K562 (cell line): ENCODE results near the gene UBAP2. TPM values are rescaled to one million over a fixed set of nuclear protein-coding genes. Genes with fewer than 3 reads are reported as not detected.

Experiments
- ATAC-seq: fragments of 200-7000 bp; cut with Tn5 transposase; 3 replicates; pipeline ENCODE4 v1.9.1; 2020; ENCODE audit warnings: moderate library complexity
- BruUV-seq: library from RNA; stranded (reverse); fragments of 400-500 nt; replicated peaks from 2 replicates; lab custom pipeline; 2021; lab: Mats Ljungman, UMichigan
- CTCF ChIA-PET: fragments of 300-600 bp; formaldehyde crosslinking; extraction: SDS; loops from one replicate; lab custom pipeline; 2021; ENCODE audit warnings: low intra/inter-chr PET ratio; lab: Yijun Ruan, JAX
- POLR2A ChIA-PET: fragments of 300-600, 350-650 bp; sonication (Branson Sonifier 250); formaldehyde crosslinking; extraction: SDS; loops from one replicate; lab custom pipeline; 2021; ENCODE audit warnings: antibody characterized with exemption, inconsistent platforms; lab: Yijun Ruan, JAX
- DNase-seq, 4 experiments: peaks; one replicate each; pipeline versions ENCODE4 v3.0.0 to v3.0.0-alpha.2; 2011 to 2018; ENCODE audit warnings: low spot score in 3 of 4, mixed read lengths in 3 of 4; ENCODE audit errors: extremely low read depth in 1 of 4
- FAIRE-seq: peaks from 2 replicates; lab custom pipeline; 2011; peaks lifted over from hg19 to GRCh38; lab: Jason Lieb, UNC
- H2AFZ ChIP-seq: 2 replicates; pipeline ENCODE4 v1.6.0; 2011; ENCODE audit warnings: low read depth, low read length, control low read depth, inconsistent platforms
- H3K27ac ChIP-seq: fragments of 200-600 bp; 3 replicates; pipeline ENCODE4 v1.8.0; 2011; ENCODE audit warnings: low read depth, mild to moderate bottlenecking, control low read depth, inconsistent platforms, low read length, moderate library complexity, mixed read lengths; ENCODE audit errors: extremely low read depth
- H3K27me3 ChIP-seq, 2 experiments: fragments of 300-600 bp in 1 of 2; 2 replicates in 1 of 2; 3 replicates in 1 of 2; pipeline versions ENCODE4 v1.6.0 to v1.8.0; 2011; ENCODE audit warnings: inconsistent platforms in 2 of 2, low read length in 2 of 2, mild to moderate bottlenecking in 1 of 2, mixed read lengths in 1 of 2, moderate library complexity in 1 of 2; ENCODE audit not compliant: control insufficient read depth in 2 of 2, insufficient read depth in 2 of 2
- H3K36me3 ChIP-seq: fragments of 300-600 bp; 3 replicates; pipeline ENCODE4 v1.8.0; 2011; ENCODE audit warnings: mild to moderate bottlenecking, low read length, inconsistent platforms; ENCODE audit not compliant: control insufficient read depth, insufficient read depth
- H3K4me1 ChIP-seq, 2 experiments: fragments of 200-600 bp in 1 of 2; replicated peaks in 1 of 2; 2 replicates in 1 of 2; 3 replicates in 1 of 2; pipeline versions ENCODE4 v1.5.1 to v1.8.0; 2011; ENCODE audit warnings: inconsistent platforms in 2 of 2, low read length in 2 of 2, mild to moderate bottlenecking in 1 of 2, mixed read lengths in 1 of 2, moderate library complexity in 1 of 2; ENCODE audit not compliant: control insufficient read depth in 2 of 2, insufficient read depth in 2 of 2
- H3K4me2 ChIP-seq: 2 replicates; pipeline ENCODE4 v1.6.1; 2011; ENCODE audit warnings: low read length, control low read depth, inconsistent platforms, mixed read lengths; ENCODE audit not compliant: insufficient read depth
- H3K4me3 ChIP-seq: fragments of 200-600 bp; sonication (generic), shearing (Covaris generic); 2 replicates; pipeline ENCODE4 v1.5.1; 2016; ENCODE audit warnings: control low read depth, inconsistent platforms
- H3K79me2 ChIP-seq: fragments of 200-600 bp; 3 replicates; pipeline ENCODE4 v1.8.0; 2011; ENCODE audit warnings: low read length, inconsistent platforms; ENCODE audit not compliant: control insufficient read depth, insufficient read depth
- H3K9ac ChIP-seq, 2 experiments: 2 replicates each; pipeline versions ENCODE4 v1.6.0 to v1.6.1; 2011; ENCODE audit warnings: low read depth in 2 of 2, low read length in 2 of 2, control low read depth in 1 of 2, inconsistent platforms in 1 of 2, mild to moderate bottlenecking in 1 of 2, mixed read lengths in 1 of 2; ENCODE audit not compliant: insufficient read depth in 1 of 2
- H3K9me1 ChIP-seq: one replicate; pipeline ENCODE4 v1.6.0; 2011; ENCODE audit warnings: inconsistent platforms, mild to moderate bottlenecking, low read length, moderate library complexity; ENCODE audit not compliant: control insufficient read depth, insufficient read depth
- H3K9me3 ChIP-seq: replicated peaks from 2 replicates; pipeline ENCODE4 v1.5.1; 2011; ENCODE audit warnings: low read depth, low read length, inconsistent platforms; ENCODE audit not compliant: control insufficient read depth, insufficient read depth
- H4K20me1 ChIP-seq: replicated peaks from 2 replicates; pipeline ENCODE4 v1.6.1; 2011; ENCODE audit warnings: low read length, inconsistent platforms, mixed read lengths; ENCODE audit not compliant: control insufficient read depth, insufficient read depth
- CHAMP1 ChIP-seq: fragments of 450-650 bp; IDR thresholded peaks from 2 replicates; pipeline ENCODE4 v1.6.1; 2016; ENCODE audit warnings: mild to moderate bottlenecking
- CHCHD3 ChIP-seq: fragments of 250-450 bp; sonication (Bioruptor Pico); IDR thresholded peaks from 2 replicates; pipeline ENCODE4 v2.1.2; 2022; ENCODE audit warnings: mild to moderate bottlenecking
- CTBP1 ChIP-seq: fragments of 450-650 bp; IDR thresholded peaks from 2 replicates; pipeline ENCODE4 v1.6.1; 2016; ENCODE audit warnings: borderline replicate concordance
- ESRRB ChIP-seq: fragments of 250-450 bp; sonication (Bioruptor Pico); IDR thresholded peaks from 2 replicates; pipeline ENCODE4 v1.5.0; 2020; ENCODE audit warnings: mild to moderate bottlenecking, moderate library complexity, borderline replicate concordance
- GTF2E2 ChIP-seq: fragments of 200-800 bp; sonication (Bioruptor generic); IDR thresholded peaks from 2 replicates; pipeline ENCODE4 v1.6.1; 2016; ENCODE audit warnings: missing genetic modification characterization, missing compliant biosample characterization
- HDAC6 ChIP-seq: IDR thresholded peaks from 2 replicates; pipeline ENCODE4 v1.6.1; 2012; ENCODE audit warnings: low read depth, mild to moderate bottlenecking, control low read depth, inconsistent platforms, low read length, moderate library complexity
- ILK ChIP-seq: fragments of 450-650 bp; IDR thresholded peaks from 2 replicates; pipeline ENCODE4 v1.6.1; 2016; ENCODE audit warnings: missing genetic modification characterization, low read depth, mild to moderate bottlenecking, missing compliant biosample characterization, moderate library complexity, borderline replicate concordance
- MAFG ChIP-seq: fragments of 450-650 bp; conservative IDR thresholded peaks from 2 replicates; pipeline ENCODE4 v1.6.1; 2016; ENCODE audit warnings: missing genetic modification characterization, missing compliant biosample characterization
- PHTF2 ChIP-seq: fragments of 250-450 bp; sonication (Bioruptor Pico); IDR thresholded peaks from 2 replicates; pipeline ENCODE4 v1.5.0; 2021; ENCODE audit warnings: mild to moderate bottlenecking
- RBM17 ChIP-seq: fragments of 200-400 bp; formaldehyde crosslinking; IDR thresholded peaks from 2 replicates; pipeline ENCODE4 v1.6.1; 2017; ENCODE audit warnings: low read depth, mild to moderate bottlenecking, low read length, borderline replicate concordance
- TBL1XR1 ChIP-seq, 2 experiments: IDR thresholded peaks; 2 replicates each; pipeline ENCODE4 v1.6.1; 2012; ENCODE audit warnings: improper control_type of control experiment in 2 of 2, low read length in 2 of 2, mild to moderate bottlenecking in 1 of 2
- TCF7L2 ChIP-seq: fragments of 150-350 bp; IDR thresholded peaks from 2 replicates; pipeline ENCODE4 v1.6.1; 2016; ENCODE audit warnings: low read depth, mild to moderate bottlenecking, low read length, moderate library complexity
- ZFX ChIP-seq: sonication (generic); formaldehyde crosslinking; IDR thresholded peaks from 2 replicates; pipeline ENCODE4 v1.8.0; 2022; ENCODE audit warnings: mild to moderate bottlenecking, missing genetic modification reagents, moderate library complexity
- ZNF316 ChIP-seq: fragments of 450-650 bp; IDR thresholded peaks from 2 replicates; pipeline ENCODE4 v1.6.1; 2016
- ZNF766 ChIP-seq: fragments of 200-800 bp; sonication (Bioruptor generic); conservative IDR thresholded peaks from 2 replicates; pipeline ENCODE4 v1.6.1; 2016; ENCODE audit warnings: missing genetic modification characterization, missing compliant biosample characterization
- ZSCAN29 ChIP-seq: fragments of 450-650 bp; IDR thresholded peaks from 2 replicates; pipeline ENCODE4 v1.6.1; 2017
- WGBS: fragments of 100-300 bp; shearing (Covaris generic); methylation state at CpG from one replicate; pipeline ENCODE4 v1.1.6; 2016; ENCODE audit warnings: low coverage, mixed read lengths; ENCODE audit not compliant: insufficient coverage; ENCODE audit errors: missing lambda C conversion rate; 5-methylcytosine and 5-hydroxymethylcytosine counted together
- in situ Hi-C: fragments of 300-500 bp; cut with MboI; formaldehyde crosslinking; loops from 4 replicates; pipeline ENCODE4 v1.15.0; 2018; ENCODE audit warnings: inconsistent platforms, mixed read lengths
- intact Hi-C: fragments of 100-400 bp; cut with micrococcal nuclease; formaldehyde crosslinking; loops from 2 replicates; pipeline ENCODE4 v1.14.2; 2022
- polyA plus RNA-seq, 8 experiments: library from polyadenylated mRNA; depleted of rRNA in 4 of 8; stranded (reverse) in 5 of 8; unstranded in 3 of 8; fragments of >200 nt; fragmentation: Nextera tagmentation in 2 of 8; fragmentation: Illumina TruSeq in 1 of 8; extraction: Ambion mirVana in 2 of 8; extraction: Trizol in 1 of 8; gene quantifications; 2 replicates each; pipeline versions ENCODE4 v1.2.1 to v1.2.3, GENCODE V29; 2011 to 2014; ENCODE audit warnings: inconsistent platforms in 1 of 8, missing spikeins in 1 of 8
- total RNA-seq, 7 experiments: library from RNA; depleted of rRNA in 6 of 7; stranded (reverse); fragments of >200 nt in 6 of 7; fragmentation: Illumina TruSeq in 2 of 7; extraction: Trizol in 2 of 7; gene quantifications; 2 replicates each; pipeline versions ENCODE4 v1.2.1 to v1.2.3, GENCODE V29; 2011 to 2021; ENCODE audit warnings: low replicate concordance in 1 of 7
- TF ChIP-seq, protein P1 (sequence below): sonication (generic); formaldehyde crosslinking; IDR thresholded peaks from 2 replicates; pipeline ENCODE4 v1.8.0; 2022; ENCODE audit warnings: missing genetic modification reagents, mild to moderate bottlenecking, borderline replicate concordance
- TF ChIP-seq, protein P2 (sequence below): fragments of 250-450 bp; sonication (Bioruptor Pico); IDR thresholded peaks from 2 replicates; pipeline ENCODE4 v1.4.0; 2020; ENCODE audit warnings: mild to moderate bottlenecking, moderate library complexity, borderline replicate concordance

The UBAP2 gene
- total and polyA plus RNA-seq, 9 of the 15 experiments (the other 6 are each of a cell fraction or from before 2014, with no cell fraction given): 8.7 to 47.9 (median 18.7) TPM

DNA sequence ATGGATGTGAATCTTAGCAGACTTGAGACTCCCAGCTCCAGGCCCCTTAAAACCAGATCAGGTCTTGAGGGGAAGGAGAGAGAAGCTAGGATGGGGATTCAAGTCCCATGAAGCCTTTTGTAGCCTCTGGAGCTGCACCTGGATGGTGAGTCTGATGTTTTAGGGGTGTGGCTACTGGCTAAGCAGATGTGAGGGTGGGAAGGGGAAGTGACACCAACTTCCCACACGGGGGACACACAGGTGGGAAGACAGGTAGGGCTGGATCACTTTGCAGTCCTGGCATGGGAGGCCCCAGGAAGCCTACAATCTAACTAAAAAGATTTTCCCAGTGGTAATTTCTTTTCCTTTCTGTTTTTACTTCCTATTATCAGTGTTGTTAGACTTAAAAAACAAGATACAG, 38.7 kb upstream of the UBAP2 start:
- peaks cover 58% of the 10 kb centered on the region; the same call in 2 of the 3 replicates for H3K36me3 ChIP-seq
- no peak overlapping the region for H3K27ac ChIP-seq
- ChIA-PET CTCF (no interaction called here), POLR2A (interaction anchor here (1.2 kb wide), 1 partner anchor 9 kb away, joined by 4 read pairs; no protein-coding TSS in a partner anchor)
- TF ChIP-seq RBM17 (no peak), ILK (tag) (no peak), CHCHD3 (CRISPR knock-in tag) (no peak), GTF2E2 (no peak), HDAC6 (no peak), MAFG (tag) (no peak), ZNF766 (CRISPR knock-in tag) (no peak), PHTF2 (CRISPR knock-in tag) (no peak), ZFX (CRISPR knock-in tag) (no peak), ZNF316 (no peak), CHAMP1 (no peak), ESRRB (CRISPR knock-in tag) (no peak), ZSCAN29 (no peak), CTBP1 (no peak), TCF7L2 (no peak), TBL1XR1 (IDR thresholded peaks at IDR 0.05; ENCODE audit: low read length in 2 of 2) (no peak)
- TF ChIP-seq, protein P1, sequence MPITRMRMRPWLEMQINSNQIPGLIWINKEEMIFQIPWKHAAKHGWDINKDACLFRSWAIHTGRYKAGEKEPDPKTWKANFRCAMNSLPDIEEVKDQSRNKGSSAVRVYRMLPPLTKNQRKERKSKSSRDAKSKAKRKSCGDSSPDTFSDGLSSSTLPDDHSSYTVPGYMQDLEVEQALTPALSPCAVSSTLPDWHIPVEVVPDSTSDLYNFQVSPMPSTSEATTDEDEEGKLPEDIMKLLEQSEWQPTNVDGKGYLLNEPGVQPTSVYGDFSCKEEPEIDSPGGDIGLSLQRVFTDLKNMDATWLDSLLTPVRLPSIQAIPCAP (CRISPR knock-in tag): no peak
- TF ChIP-seq, protein P2, sequence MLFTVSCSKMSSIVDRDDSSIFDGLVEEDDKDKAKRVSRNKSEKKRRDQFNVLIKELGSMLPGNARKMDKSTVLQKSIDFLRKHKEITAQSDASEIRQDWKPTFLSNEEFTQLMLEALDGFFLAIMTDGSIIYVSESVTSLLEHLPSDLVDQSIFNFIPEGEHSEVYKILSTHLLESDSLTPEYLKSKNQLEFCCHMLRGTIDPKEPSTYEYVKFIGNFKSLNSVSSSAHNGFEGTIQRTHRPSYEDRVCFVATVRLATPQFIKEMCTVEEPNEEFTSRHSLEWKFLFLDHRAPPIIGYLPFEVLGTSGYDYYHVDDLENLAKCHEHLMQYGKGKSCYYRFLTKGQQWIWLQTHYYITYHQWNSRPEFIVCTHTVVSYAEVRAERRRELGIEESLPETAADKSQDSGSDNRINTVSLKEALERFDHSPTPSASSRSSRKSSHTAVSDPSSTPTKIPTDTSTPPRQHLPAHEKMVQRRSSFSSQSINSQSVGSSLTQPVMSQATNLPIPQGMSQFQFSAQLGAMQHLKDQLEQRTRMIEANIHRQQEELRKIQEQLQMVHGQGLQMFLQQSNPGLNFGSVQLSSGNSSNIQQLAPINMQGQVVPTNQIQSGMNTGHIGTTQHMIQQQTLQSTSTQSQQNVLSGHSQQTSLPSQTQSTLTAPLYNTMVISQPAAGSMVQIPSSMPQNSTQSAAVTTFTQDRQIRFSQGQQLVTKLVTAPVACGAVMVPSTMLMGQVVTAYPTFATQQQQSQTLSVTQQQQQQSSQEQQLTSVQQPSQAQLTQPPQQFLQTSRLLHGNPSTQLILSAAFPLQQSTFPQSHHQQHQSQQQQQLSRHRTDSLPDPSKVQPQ: no peak
- H3K4me2 ChIP-seq: no peak overlapping the region
- H3K4me3 ChIP-seq: no peak overlapping the region
- no peaks in the 10 kb centered on the region for H3K9me3 ChIP-seq
- H4K20me1 ChIP-seq: 0 out of 2 replicates have a peak, but pooled peaks cover 3% of the 10 kb centered on the region
- peak in 1 of 4 experiments; percentile 7 for DNase-seq
- BruUV-seq: TSS peak; percentile 52
- in situ Hi-C loops (loop anchor here (5.0 kb wide), 1 partner anchor 75 kb away; no protein-coding TSS in a partner anchor), intact Hi-C loops (loop anchor here (10.0 kb wide), 1 partner anchor 167 kb away; no protein-coding TSS in a partner anchor)
- H3K4me1 ChIP-seq: no peaks in the 10 kb centered on the region
- no peak for FAIRE-seq
- H3K79me2 ChIP-seq: no peaks in the 10 kb centered on the region
- WGBS: 44% methylated on average over 1 of the region's 1 CpG
- ATAC-seq: no peak
- no peaks in the 10 kb centered on the region for H3K27me3 ChIP-seq
- H3K9me1 ChIP-seq: peaks cover 3% of the 10 kb centered on the region
- H2AFZ ChIP-seq: no peak overlapping the region
- H3K9ac ChIP-seq: no peak overlapping the region
